H9 (cell line): ENCODE results near the gene MAP2K2. TPM values are rescaled to one million over a fixed set of nuclear protein-coding genes. Genes with fewer than 3 reads are reported as not detected.

ENCODE experiments used
- DNase-seq: peaks from one replicate; pipeline ENCODE4 v3.0.0-alpha.2; 2017
- H2AFZ ChIP-seq: one replicate; pipeline ENCODE4 v1.6.1; 2013; ENCODE audit warnings: mild to moderate bottlenecking, low read length, control low read depth, moderate library complexity
- H2AK5ac ChIP-seq: 2 replicates; pipeline ENCODE4 v1.6.1; 2013; ENCODE audit warnings: low read length, control low read depth, mixed read lengths; ENCODE audit not compliant: insufficient read length
- H2BK120ac ChIP-seq: one replicate; pipeline ENCODE4 v1.6.1; 2013; ENCODE audit warnings: low read depth, mild to moderate bottlenecking, low read length, control low read depth, inconsistent platforms; ENCODE audit not compliant: poor library complexity, severe bottlenecking
- H2BK12ac ChIP-seq: 2 replicates; pipeline ENCODE4 v1.6.1; 2013; ENCODE audit warnings: low read length, control low read depth, mixed read lengths, low read depth; ENCODE audit not compliant: insufficient read length
- H2BK15ac ChIP-seq: 2 replicates; pipeline ENCODE4 v1.6.1; 2013; ENCODE audit warnings: low read depth, low read length, control low read depth
- H2BK20ac ChIP-seq: one replicate; pipeline ENCODE4 v1.6.1; 2013; ENCODE audit warnings: low read depth, mild to moderate bottlenecking, low read length, control low read depth, inconsistent platforms; ENCODE audit not compliant: poor library complexity, severe bottlenecking
- H2BK5ac ChIP-seq: 2 replicates; pipeline ENCODE4 v1.6.1; 2013; ENCODE audit warnings: low read length, control low read depth, mixed read lengths; ENCODE audit not compliant: insufficient read length
- H3K14ac ChIP-seq: 2 replicates; pipeline ENCODE4 v1.6.1; 2013; ENCODE audit warnings: low read length, control low read depth; ENCODE audit not compliant: insufficient read depth
- H3K18ac ChIP-seq: 2 replicates; pipeline ENCODE4 v1.6.1; 2013; ENCODE audit warnings: low read depth, mild to moderate bottlenecking, mixed read lengths, low read length, control low read depth; ENCODE audit not compliant: insufficient read length
- H3K23ac ChIP-seq: 2 replicates; pipeline ENCODE4 v1.6.1; 2013; ENCODE audit warnings: low read length, control low read depth, mixed read lengths, low read depth; ENCODE audit not compliant: insufficient read length
- H3K23me2 ChIP-seq: 2 replicates; pipeline ENCODE4 v1.6.1; 2013; ENCODE audit warnings: low read depth, mild to moderate bottlenecking, mixed read lengths, low read length, control low read depth; ENCODE audit not compliant: insufficient read length, poor library complexity, severe bottlenecking
- H3K27ac ChIP-seq: 2 replicates; pipeline ENCODE4 v1.5.1; 2013; ENCODE audit warnings: low read length, control low read depth, mixed read lengths, low read depth; ENCODE audit not compliant: insufficient read length
- H3K27me3 ChIP-seq: 2 replicates; pipeline ENCODE4 v1.6.1; 2013; ENCODE audit warnings: low read length, control low read depth, inconsistent platforms; ENCODE audit not compliant: insufficient read depth
- H3K4ac ChIP-seq: 2 replicates; pipeline ENCODE4 v1.6.1; 2013; ENCODE audit warnings: low read depth, mild to moderate bottlenecking, control low read depth, inconsistent platforms, low read length, moderate library complexity
- H3K4me1 ChIP-seq: 2 replicates; pipeline ENCODE4 v1.6.1; 2013; ENCODE audit warnings: low read length, control low read depth, inconsistent platforms; ENCODE audit not compliant: insufficient read depth
- H3K4me2 ChIP-seq: 2 replicates; pipeline ENCODE4 v1.6.1; 2013; ENCODE audit warnings: low read length, control low read depth, mixed read lengths; ENCODE audit not compliant: insufficient read length, insufficient read depth
- H3K56ac ChIP-seq: 2 replicates; pipeline ENCODE4 v1.6.1; 2013; ENCODE audit warnings: low read depth, mild to moderate bottlenecking, mixed read lengths, low read length, control low read depth; ENCODE audit not compliant: insufficient read length
- H3K79me1 ChIP-seq: 2 replicates; pipeline ENCODE4 v1.6.1; 2013; ENCODE audit warnings: low read depth, mild to moderate bottlenecking, moderate library complexity, low read length, control low read depth, inconsistent platforms; ENCODE audit not compliant: insufficient read depth, poor library complexity, severe bottlenecking
- H3K79me2 ChIP-seq: 2 replicates; pipeline ENCODE4 v1.6.1; 2013; ENCODE audit warnings: low read length, control low read depth, inconsistent platforms; ENCODE audit not compliant: insufficient read depth
- H3K9ac ChIP-seq: 2 replicates; pipeline ENCODE4 v1.6.1; 2013; ENCODE audit warnings: low read length, control low read depth, mixed read lengths; ENCODE audit not compliant: insufficient read length; ENCODE audit errors: extremely low read depth
- H3K9me3 ChIP-seq: one replicate; pipeline ENCODE4 v1.6.1; 2013; ENCODE audit warnings: low read depth, low read length, inconsistent platforms; ENCODE audit not compliant: control insufficient read depth
- H3T11ph ChIP-seq: one replicate; pipeline ENCODE4 v1.6.1; 2013; ENCODE audit warnings: mild to moderate bottlenecking, low read length, control low read depth, inconsistent platforms
- H4K20me1 ChIP-seq: one replicate; pipeline ENCODE4 v1.6.1; 2013; ENCODE audit not compliant: control insufficient read depth, insufficient read length, insufficient read depth
- H4K5ac ChIP-seq: 2 replicates; pipeline ENCODE4 v1.6.1; 2013; ENCODE audit warnings: low read depth, mild to moderate bottlenecking, mixed read lengths, low read length, control low read depth; ENCODE audit not compliant: insufficient read length
- H4K8ac ChIP-seq: replicated peaks from 2 replicates; pipeline ENCODE4 v1.6.1; 2013; ENCODE audit warnings: low read length, control low read depth, mixed read lengths, low read depth; ENCODE audit not compliant: insufficient read length
- H4K91ac ChIP-seq: 2 replicates; pipeline ENCODE4 v1.6.1; 2013; ENCODE audit warnings: low read depth, mild to moderate bottlenecking, moderate library complexity, mixed read lengths, low read length, control low read depth; ENCODE audit not compliant: insufficient read length
- H3K27ac Mint-ChIP-seq, 3 experiments: 2 replicates in 2 of 3; 3 replicates in 1 of 3; pipeline ENCODE4 v1.8.0; 2020 to 2021; ENCODE audit warnings: mixed read lengths in 3 of 3, mild to moderate bottlenecking in 1 of 3, moderate library complexity in 1 of 3
- H3K27me3 Mint-ChIP-seq: 2 replicates; pipeline ENCODE4 v1.8.0; 2021; ENCODE audit warnings: low read depth, mild to moderate bottlenecking, moderate library complexity, mixed read lengths
- H3K36me3 Mint-ChIP-seq, 3 experiments: 2 replicates in 2 of 3; 3 replicates in 1 of 3; pipeline ENCODE4 v1.8.0; 2020 to 2021; ENCODE audit warnings: low read depth in 3 of 3, mixed read lengths in 3 of 3; ENCODE audit not compliant: insufficient read depth in 1 of 3
- H3K4me1 Mint-ChIP-seq, 2 experiments: 2 replicates each; pipeline ENCODE4 v1.8.0; 2020; ENCODE audit warnings: mixed read lengths in 2 of 2
- H3K4me3 Mint-ChIP-seq, 2 experiments: 2 replicates in 1 of 2; 3 replicates in 1 of 2; pipeline ENCODE4 v1.8.0; 2020 to 2021; ENCODE audit warnings: mild to moderate bottlenecking in 2 of 2, mixed read lengths in 2 of 2, moderate library complexity in 1 of 2
- H3K9me3 Mint-ChIP-seq, 2 experiments: 2 replicates in 1 of 2; 3 replicates in 1 of 2; pipeline ENCODE4 v1.8.0; 2020; ENCODE audit warnings: mild to moderate bottlenecking in 2 of 2, mixed read lengths in 2 of 2, moderate library complexity in 1 of 2
- CTCF ChIP-seq: fragments of 200-600 bp; sonication (generic); conservative IDR thresholded peaks from 3 replicates; pipeline ENCODE4 v1.8.0; 2021; ENCODE audit warnings: antibody characterized with exemption, mild to moderate bottlenecking
- WGBS: extraction: QIAGEN DNeasy Blood & Tissue Kit; methylation state at CpG from one replicate; pipeline ENCODE4 v1.1.7; 2013; ENCODE audit warnings: missing lambda C conversion rate, low lambda C conversion rate, mixed read lengths; ENCODE audit not compliant: insufficient read length; ENCODE audit errors: extremely low coverage; 5-methylcytosine and 5-hydroxymethylcytosine counted together
- total RNA-seq: library from RNA; stranded (reverse); gene quantifications from 2 replicates; pipeline ENCODE4 v1.2.1, GENCODE V29; 2021

MAP2K2 gene
- total RNA-seq, 1 experiment from 2014 or later: 167 TPM

GRCh38 chr19:4053423-4054324 lies 70.2 kb downstream of the MAP2K2 start:
- no peak overlapping the region for H3K14ac ChIP-seq
- H3K4ac ChIP-seq: no peak overlapping the region
- H4K5ac ChIP-seq: peak overlapping the region; percentile 43
- no peak for TF ChIP-seq CTCF
- no peak overlapping the region for H2BK12ac ChIP-seq
- peaks cover 3 to 9% of the 10 kb centered on the region in 2 experiments for H3K4me1 Mint-ChIP-seq
- no peak overlapping the region for H3T11ph ChIP-seq
- H2BK120ac ChIP-seq: no peak overlapping the region
- no peak overlapping the region for H3K18ac ChIP-seq
- H3K79me2 ChIP-seq: peaks cover 17% of the 10 kb centered on the region; the same call in 1 of the 2 replicates
- no peak overlapping the region for H4K91ac ChIP-seq
- H3K27ac ChIP-seq: no peak overlapping the region
- no peaks in the 10 kb centered on the region; the same call in 1 of the 2 replicates for H3K4me1 ChIP-seq
- H3K56ac ChIP-seq: no peak overlapping the region
- H3K4me2 ChIP-seq: no peak overlapping the region
- H2BK15ac ChIP-seq: no peak overlapping the region
- H3K27me3 ChIP-seq: no peaks in the 10 kb centered on the region
- no peaks in the 10 kb centered on the region for H3K9me3 Mint-ChIP-seq
- no peak overlapping the region for H2AK5ac ChIP-seq
- peaks cover 28 to 51% (median 48%) of the 10 kb centered on the region in 3 experiments for H3K36me3 Mint-ChIP-seq
- no peaks in the 10 kb centered on the region for H3K9me3 ChIP-seq
- peaks cover 8% of the 10 kb centered on the region for H3K79me1 ChIP-seq
- no peak overlapping the region for H2AFZ ChIP-seq
- peak overlapping the region in 1 of 2 experiments; percentile 12; a peak in 2 of 5 replicates for H3K4me3 Mint-ChIP-seq
- whole genome bisulfite sequencing: no CpG with 5 or more reads among the region's 82 CpGs
- H4K20me1 ChIP-seq: peaks cover 4% of the 10 kb centered on the region
- no peak for DNase-seq
- peak overlapping the region in 1 of 3 experiments; percentile 62; a peak in 3 of 7 replicates for H3K27ac Mint-ChIP-seq
- no peak overlapping the region for H2BK5ac ChIP-seq
- H3K23me2 ChIP-seq: no peaks in the 10 kb centered on the region
- no peak overlapping the region for H3K9ac ChIP-seq
- H3K27me3 Mint-ChIP-seq: no peaks in the 10 kb centered on the region
- H3K23ac ChIP-seq: no peak overlapping the region
- no peak overlapping the region for H2BK20ac ChIP-seq
- no peak overlapping the region for H4K8ac ChIP-seq
